ENCODE results near the gene GJD4.

GRCh38 chr10:35592441-35592840 lies 12.7 kb upstream of the GJD4 start:
- no peak for TF ChIP-seq CTCF (IDR thresholded peaks at IDR 0.05)
- TF ChIP-seq POLR2A (IDR thresholded peaks at IDR 0.05) = no peak
- no peak for TF ChIP-seq POLR2AphosphoS5 (IDR thresholded peaks at IDR 0.05)
- no peak for TF ChIP-seq EP300 (IDR thresholded peaks at IDR 0.05)
